ENCODE data around the gene PTTG1IP. TPM values are rescaled to one million over a fixed set of nuclear protein-coding genes. Genes with fewer than 3 reads are reported as not detected.

The PTTG1IP gene
- total RNA-seq, 2 donors from 2014 or later = 301 to 351 TPM

GRCh38 chr21:44850208-44850800, 23.2 kb downstream of the PTTG1IP start:
- Histone ChIP-seq H3K4me3 (no peak overlapping the region), H3K4me1 (ENCODE audit: control insufficient read depth in 1 of 2, low read depth in 2 of 2) (peaks cover 15 to 19% of the 10 kb centered on the region in 2 donors), H3K9me3 (no peaks in the 10 kb centered on the region), H3K27me3 (replicated peaks; ENCODE audit: insufficient read depth) (no peaks in the 10 kb centered on the region), H3K36me3 (peaks cover 61% of the 10 kb centered on the region), H3K27ac (no peak overlapping the region)
- no peak for ATAC-seq (ENCODE audit: insufficient number of reproducible peaks, low FRiP score, low read depth)
- no peak for TF ChIP-seq CTCF (IDR thresholded peaks at IDR 0.05)
- no peak for DNase-seq (ENCODE audit: low spot score)

GRCh38 chr21:44849616-44850130, 23.8 kb downstream of the PTTG1IP start:
- DNase-seq (ENCODE audit: low spot score) = no peak
- no peak for TF ChIP-seq CTCF (IDR thresholded peaks at IDR 0.05)
- H3K36me3 ChIP-seq = peaks cover 55% of the 10 kb centered on the region

GRCh38 chr21:44848821-44849521, 24.5 kb downstream of the PTTG1IP start:
- TF ChIP-seq CTCF (IDR thresholded peaks at IDR 0.05) = no peak
- peaks cover 15 to 19% of the 10 kb centered on the region in 2 donors for H3K4me1 ChIP-seq (ENCODE audit: control insufficient read depth in 1 of 2, low read depth in 2 of 2)
- DNase-seq (ENCODE audit: low spot score) (no peak), ATAC-seq (ENCODE audit: insufficient number of reproducible peaks, low FRiP score, low read depth) (no peak)
- peaks cover 48% of the 10 kb centered on the region for H3K36me3 ChIP-seq
- no peak overlapping the region for H3K27ac ChIP-seq
- H3K27me3 ChIP-seq (replicated peaks; ENCODE audit: insufficient read depth) = no peaks in the 10 kb centered on the region
- no peaks in the 10 kb centered on the region for H3K9me3 ChIP-seq
- no peak overlapping the region for H3K4me3 ChIP-seq

More at GRCh38 chr21:44849616-44850130, 23.8 kb downstream of the PTTG1IP start:
- peaks cover 15 to 19% of the 10 kb centered on the region in 2 donors for H3K4me1 ChIP-seq (ENCODE audit: control insufficient read depth in 1 of 2, low read depth in 2 of 2)
- no peak for ATAC-seq (ENCODE audit: insufficient number of reproducible peaks, low FRiP score, low read depth)
- H3K4me3 ChIP-seq = no peak overlapping the region
- H3K27ac ChIP-seq = no peak overlapping the region
- no peaks in the 10 kb centered on the region for H3K27me3 ChIP-seq (replicated peaks; ENCODE audit: insufficient read depth)
- H3K9me3 ChIP-seq = no peaks in the 10 kb centered on the region

- no peak for TF ChIP-seq CTCF (IDR thresholded peaks at IDR 0.05)
- Histone ChIP-seq H3K27me3 (replicated peaks; ENCODE audit: insufficient read depth) (no peaks in the 10 kb centered on the region), H3K9me3 (no peaks in the 10 kb centered on the region), H3K27ac (no peak overlapping the region), H3K36me3 (peaks cover 37% of the 10 kb centered on the region), H3K4me1 (ENCODE audit: control insufficient read depth in 1 of 2, low read depth in 2 of 2) (peaks cover 15 to 19% of the 10 kb centered on the region in 2 donors), H3K4me3 (no peak overlapping the region)
- ATAC-seq (ENCODE audit: insufficient number of reproducible peaks, low FRiP score, low read depth) (no peak), DNase-seq (ENCODE audit: low spot score) (no peak)
Observed at GRCh38 chr21:44847261-44848056, 26.0 kb downstream of the PTTG1IP start.
